Measurements from ENCODE around the gene PPP2R1A. TPM values are rescaled to one million over a fixed set of nuclear protein-coding genes. Genes with fewer than 3 reads are reported as not detected.
"Not testable (repeated sequence)": the region's sequence is repeated elsewhere in the genome, so short reads cannot be mapped to it uniquely, and the experiment has no call there.

Gene PPP2R1A
- total RNA-seq, 1 donor = 195 TPM

GRCh38 chr19:52237771-52238400 lies 48.0 kb downstream of the PPP2R1A start:
- DNase-seq (ENCODE audit: low read depth in 2 of 3, low spot score in 2 of 3) = peak; percentile 34 to 62 (median 41)

- DNase-seq (ENCODE audit: low read depth in 2 of 3, low spot score in 2 of 3) = no peak
These were observed 54.2 kb downstream of the PPP2R1A start for GRCh38 chr19:52244021-52244420.

- DNase-seq (ENCODE audit: low read depth in 2 of 3, low spot score in 2 of 3) = peak; percentile 18 to 88 (median 68)
These were observed 58.4 kb downstream of the PPP2R1A start for GRCh38 chr19:52248241-52248640.

- no peak for DNase-seq (ENCODE audit: low read depth in 2 of 3, low spot score in 2 of 3)
These were observed 68.6 kb downstream of the PPP2R1A start for GRCh38 chr19:52258426-52258825.

- DNase-seq (ENCODE audit: low read depth in 2 of 3, low spot score in 2 of 3) = not testable (repeated sequence)
These were observed 75.7 kb downstream of the PPP2R1A start for GRCh38 chr19:52265556-52265955.

GRCh38 chr19:52269338-52270261 lies 79.7 kb downstream of the PPP2R1A start, which contains the start of gene ZNF766:
Gene ZNF766 (plus strand): TSS chr19:52269587. CDS start chr19:52269614, 27 bp downstream.
- DNase-seq (ENCODE audit: low read depth in 2 of 3, low spot score in 2 of 3) = peak; percentile 79 to 96 (median 93)

- peak in 2 of 3 donors; percentile 26 to 27 for DNase-seq (ENCODE audit: low read depth in 2 of 3, low spot score in 2 of 3)
These were observed 80.5 kb downstream of the PPP2R1A start for GRCh38 chr19:52270266-52270885.

GRCh38 chr19:52273301-52273700 lies 83.4 kb downstream of the PPP2R1A start:
- no peak for DNase-seq (ENCODE audit: low read depth in 2 of 3, low spot score in 2 of 3)

- DNase-seq (ENCODE audit: low read depth in 2 of 3, low spot score in 2 of 3) = no peak
These were observed 84.3 kb downstream of the PPP2R1A start for GRCh38 chr19:52274191-52274590.

GRCh38 chr19:52275988-52276387 lies 86.1 kb downstream of the PPP2R1A start:
- DNase-seq (ENCODE audit: low read depth in 2 of 3, low spot score in 2 of 3) = no peak

- no peak for DNase-seq (ENCODE audit: low read depth in 2 of 3, low spot score in 2 of 3)
These were observed 87.6 kb downstream of the PPP2R1A start for GRCh38 chr19:52277471-52277870.

Small RNA genes lying within 50 kb of the gene (small RNA-seq; reads per million reads assigned to genes)
- 0.27 reads per million for gene MIR6801
- gene RF00019 = not detected
- gene RPL37P23 = 1.5 reads per million, percentile 54 among the genes with 10 or more reads in this experiment

Other genes with a start within 250 kb of the PPP2R1A start
- 8.1 TPM for gene ZNF350, start 203.2 kb upstream of the PPP2R1A start, total RNA-seq
- 7.8 TPM for gene ZNF615, start 181.8 kb upstream of the PPP2R1A start, total RNA-seq
- 6.5 TPM for gene ZNF614, start 161.7 kb upstream of the PPP2R1A start, total RNA-seq
- gene ZNF432, start 141.2 kb upstream of the PPP2R1A start, total RNA-seq = 6.5 TPM
- 4.6 TPM for gene ZNF841, start 94.3 kb upstream of the PPP2R1A start, total RNA-seq
- gene ZNF616, start 50.1 kb upstream of the PPP2R1A start, total RNA-seq = 4.0 TPM
- gene ZNF836, start 18.4 kb upstream of the PPP2R1A start, total RNA-seq = 5.4 TPM
- gene ZNF766, start 79.5 kb downstream of the PPP2R1A start, total RNA-seq = 7.5 TPM
- 3.2 TPM for gene ZNF480, start 107.1 kb downstream of the PPP2R1A start, total RNA-seq
- gene ZNF610, start 146.2 kb downstream of the PPP2R1A start, total RNA-seq = 2.2 TPM
- gene ZNF880, start 179.9 kb downstream of the PPP2R1A start, total RNA-seq = 14.0 TPM
- gene ZNF528, start 207.8 kb downstream of the PPP2R1A start, total RNA-seq = 8.1 TPM
- under 0.01 TPM for gene ZNF534, start 239.1 kb downstream of the PPP2R1A start, total RNA-seq